ENCODE measurements around the gene REEP3. TPM values are rescaled to one million over a fixed set of nuclear protein-coding genes. Genes with fewer than 3 reads are reported as not detected.

REEP3 gene
- total and polyA plus RNA-seq, 2 donors = 11.2 to 11.9 TPM

- no peak overlapping the region for H3K27ac ChIP-seq (ENCODE audit: low read depth in 1 of 2, low read length in 1 of 2)
- H3K9me3 ChIP-seq (ENCODE audit: control insufficient read depth in 2 of 2, insufficient read depth in 1 of 2, low read length in 1 of 2) = no peaks in the 10 kb centered on the region
- no peaks in the 10 kb centered on the region for H3K36me3 ChIP-seq (ENCODE audit: control insufficient read depth in 2 of 2, insufficient read depth in 2 of 2, low read length in 1 of 2)
- H3K27me3 ChIP-seq (ENCODE audit: control insufficient read depth in 2 of 2, insufficient read depth in 1 of 2, low read length in 1 of 2) = no peaks in the 10 kb centered on the region
- DNase-seq (ENCODE audit: low read depth in 6 of 9, low spot score in 9 of 9) = no peak
- 94% methylated on average over 3 of the region's 3 CpGs for WGBS
- no peaks in the 10 kb centered on the region for H3K4me1 ChIP-seq (ENCODE audit: control insufficient read depth in 2 of 2, insufficient read depth in 2 of 2, low read length in 2 of 2)
- H3K4me3 ChIP-seq (ENCODE audit: low read length in 2 of 2) = no peak overlapping the region
These were observed 16.3 kb downstream of the REEP3 start for GRCh38 chr10:63537536-63537935.

- Histone ChIP-seq H3K27ac (ENCODE audit: low read depth in 1 of 2, low read length in 1 of 2) (no peak overlapping the region), H3K9me3 (ENCODE audit: control insufficient read depth in 2 of 2, insufficient read depth in 1 of 2, low read length in 1 of 2) (no peaks in the 10 kb centered on the region), H3K36me3 (ENCODE audit: control insufficient read depth in 2 of 2, insufficient read depth in 2 of 2, low read length in 1 of 2) (no peaks in the 10 kb centered on the region), H3K4me3 (ENCODE audit: low read length in 2 of 2) (no peak overlapping the region), H3K4me1 (ENCODE audit: control insufficient read depth in 2 of 2, insufficient read depth in 2 of 2, low read length in 2 of 2) (no peaks in the 10 kb centered on the region), H3K27me3 (ENCODE audit: control insufficient read depth in 2 of 2, insufficient read depth in 1 of 2, low read length in 1 of 2) (no peaks in the 10 kb centered on the region)
- WGBS = over 99% methylated on average over 2 of the region's 2 CpGs
- DNase-seq (ENCODE audit: low read depth in 6 of 9, low spot score in 9 of 9) = no peak
These were observed 18.2 kb downstream of the REEP3 start for GRCh38 chr10:63539377-63539776.

GRCh38 chr10:63539994-63540393 is 18.8 kb downstream of the REEP3 start:
- WGBS = 91% methylated on average over 1 of the region's 1 CpG
- H3K4me3 ChIP-seq (ENCODE audit: low read length in 2 of 2) = no peak overlapping the region
- H3K36me3 ChIP-seq (ENCODE audit: control insufficient read depth in 2 of 2, insufficient read depth in 2 of 2, low read length in 1 of 2) = no peaks in the 10 kb centered on the region
- H3K27ac ChIP-seq (ENCODE audit: low read depth in 1 of 2, low read length in 1 of 2) = no peak overlapping the region
- no peak for DNase-seq (ENCODE audit: low read depth in 6 of 9, low spot score in 9 of 9)
- H3K4me1 ChIP-seq (ENCODE audit: control insufficient read depth in 2 of 2, insufficient read depth in 2 of 2, low read length in 2 of 2) = no peaks in the 10 kb centered on the region
- no peaks in the 10 kb centered on the region for H3K27me3 ChIP-seq (ENCODE audit: control insufficient read depth in 2 of 2, insufficient read depth in 1 of 2, low read length in 1 of 2)
- H3K9me3 ChIP-seq (ENCODE audit: control insufficient read depth in 2 of 2, insufficient read depth in 1 of 2, low read length in 1 of 2) = no peaks in the 10 kb centered on the region

GRCh38 chr10:63542835-63543575 is 21.8 kb downstream of the REEP3 start:
- WGBS = 87% methylated on average over 5 of the region's 5 CpGs
- Histone ChIP-seq H3K27me3 (ENCODE audit: control insufficient read depth in 2 of 2, insufficient read depth in 1 of 2, low read length in 1 of 2) (no peaks in the 10 kb centered on the region), H3K9me3 (ENCODE audit: control insufficient read depth in 2 of 2, insufficient read depth in 1 of 2, low read length in 1 of 2) (no peaks in the 10 kb centered on the region), H3K4me3 (ENCODE audit: low read length in 2 of 2) (no peak overlapping the region), H3K36me3 (ENCODE audit: control insufficient read depth in 2 of 2, insufficient read depth in 2 of 2, low read length in 1 of 2) (no peaks in the 10 kb centered on the region), H3K27ac (ENCODE audit: low read depth in 1 of 2, low read length in 1 of 2) (no peak overlapping the region), H3K4me1 (ENCODE audit: control insufficient read depth in 2 of 2, insufficient read depth in 2 of 2, low read length in 2 of 2) (no peaks in the 10 kb centered on the region)
- DNase-seq (ENCODE audit: low read depth in 6 of 9, low spot score in 9 of 9) = no peak

- 96% methylated on average over 7 of the region's 7 CpGs for WGBS
- no peak overlapping the region for H3K27ac ChIP-seq (ENCODE audit: low read depth in 1 of 2, low read length in 1 of 2)
- no peaks in the 10 kb centered on the region for H3K4me1 ChIP-seq (ENCODE audit: control insufficient read depth in 2 of 2, insufficient read depth in 2 of 2, low read length in 2 of 2)
- no peaks in the 10 kb centered on the region for H3K9me3 ChIP-seq (ENCODE audit: control insufficient read depth in 2 of 2, insufficient read depth in 1 of 2, low read length in 1 of 2)
- no peak for DNase-seq (ENCODE audit: low read depth in 6 of 9, low spot score in 9 of 9)
- H3K27me3 ChIP-seq (ENCODE audit: control insufficient read depth in 2 of 2, insufficient read depth in 1 of 2, low read length in 1 of 2) = no peaks in the 10 kb centered on the region
- no peak overlapping the region for H3K4me3 ChIP-seq (ENCODE audit: low read length in 2 of 2)
- H3K36me3 ChIP-seq (ENCODE audit: control insufficient read depth in 2 of 2, insufficient read depth in 2 of 2, low read length in 1 of 2) = no peaks in the 10 kb centered on the region
These were observed 22.4 kb downstream of the REEP3 start for GRCh38 chr10:63543576-63543962.

- no peak overlapping the region for H3K27ac ChIP-seq (ENCODE audit: low read depth in 1 of 2, low read length in 1 of 2)
- H3K4me1 ChIP-seq (ENCODE audit: control insufficient read depth in 2 of 2, insufficient read depth in 2 of 2, low read length in 2 of 2) = no peaks in the 10 kb centered on the region
- 96% methylated on average over 1 of the region's 1 CpG for WGBS
These were observed 23.2 kb downstream of the REEP3 start for GRCh38 chr10:63544418-63544817.

GRCh38 chr10:63547628-63548360 is 26.6 kb downstream of the REEP3 start:
- no peak overlapping the region for H3K27ac ChIP-seq (ENCODE audit: low read depth in 1 of 2, low read length in 1 of 2)
- no peaks in the 10 kb centered on the region for H3K27me3 ChIP-seq (ENCODE audit: control insufficient read depth in 2 of 2, insufficient read depth in 1 of 2, low read length in 1 of 2)
- H3K4me3 ChIP-seq (ENCODE audit: low read length in 2 of 2) = no peak overlapping the region
- DNase-seq (ENCODE audit: low read depth in 6 of 9, low spot score in 9 of 9) = no peak
- no peaks in the 10 kb centered on the region for H3K36me3 ChIP-seq (ENCODE audit: control insufficient read depth in 2 of 2, insufficient read depth in 2 of 2, low read length in 1 of 2)
- H3K9me3 ChIP-seq (ENCODE audit: control insufficient read depth in 2 of 2, insufficient read depth in 1 of 2, low read length in 1 of 2) = no peaks in the 10 kb centered on the region
- WGBS = 99% methylated on average over 2 of the region's 2 CpGs
- no peaks in the 10 kb centered on the region for H3K4me1 ChIP-seq (ENCODE audit: control insufficient read depth in 2 of 2, insufficient read depth in 2 of 2, low read length in 2 of 2)

More at GRCh38 chr10:63544418-63544817, 23.2 kb downstream of the REEP3 start:
- DNase-seq (ENCODE audit: low read depth in 6 of 9, low spot score in 9 of 9) = no peak
- H3K4me3 ChIP-seq (ENCODE audit: low read length in 2 of 2) = no peak overlapping the region
- H3K27me3 ChIP-seq (ENCODE audit: control insufficient read depth in 2 of 2, insufficient read depth in 1 of 2, low read length in 1 of 2) = no peaks in the 10 kb centered on the region
- no peaks in the 10 kb centered on the region for H3K36me3 ChIP-seq (ENCODE audit: control insufficient read depth in 2 of 2, insufficient read depth in 2 of 2, low read length in 1 of 2)
- no peaks in the 10 kb centered on the region for H3K9me3 ChIP-seq (ENCODE audit: control insufficient read depth in 2 of 2, insufficient read depth in 1 of 2, low read length in 1 of 2)

GRCh38 chr10:63548860-63549259 is 27.7 kb downstream of the REEP3 start:
- no peak overlapping the region for H3K4me3 ChIP-seq (ENCODE audit: low read length in 2 of 2)
- H3K4me1 ChIP-seq (ENCODE audit: control insufficient read depth in 2 of 2, insufficient read depth in 2 of 2, low read length in 2 of 2) = no peaks in the 10 kb centered on the region
- no peak for DNase-seq (ENCODE audit: low read depth in 6 of 9, low spot score in 9 of 9)
- H3K36me3 ChIP-seq (ENCODE audit: control insufficient read depth in 2 of 2, insufficient read depth in 2 of 2, low read length in 1 of 2) = no peaks in the 10 kb centered on the region
- no peak overlapping the region for H3K27ac ChIP-seq (ENCODE audit: low read depth in 1 of 2, low read length in 1 of 2)
- H3K27me3 ChIP-seq (ENCODE audit: control insufficient read depth in 2 of 2, insufficient read depth in 1 of 2, low read length in 1 of 2) = no peaks in the 10 kb centered on the region
- H3K9me3 ChIP-seq (ENCODE audit: control insufficient read depth in 2 of 2, insufficient read depth in 1 of 2, low read length in 1 of 2) = no peaks in the 10 kb centered on the region

- H3K27me3 ChIP-seq (ENCODE audit: control insufficient read depth in 2 of 2, insufficient read depth in 1 of 2, low read length in 1 of 2) = no peaks in the 10 kb centered on the region
- 78% methylated on average over 3 of the region's 3 CpGs for WGBS
- DNase-seq (ENCODE audit: low read depth in 6 of 9, low spot score in 9 of 9) = no peak
- no peak overlapping the region for H3K4me3 ChIP-seq (ENCODE audit: low read length in 2 of 2)
- H3K27ac ChIP-seq (ENCODE audit: low read depth in 1 of 2, low read length in 1 of 2) = no peak overlapping the region
- H3K4me1 ChIP-seq (ENCODE audit: control insufficient read depth in 2 of 2, insufficient read depth in 2 of 2, low read length in 2 of 2) = peaks cover 0 to 3% of the 10 kb centered on the region in 2 donors
- no peaks in the 10 kb centered on the region for H3K9me3 ChIP-seq (ENCODE audit: control insufficient read depth in 2 of 2, insufficient read depth in 1 of 2, low read length in 1 of 2)
- no peaks in the 10 kb centered on the region for H3K36me3 ChIP-seq (ENCODE audit: control insufficient read depth in 2 of 2, insufficient read depth in 2 of 2, low read length in 1 of 2)
These were observed 28.6 kb downstream of the REEP3 start for GRCh38 chr10:63549810-63550209.

All from thymus (tissue), 11 donors.